ENCODE results near the gene TIMM22.
"Not testable (repeated sequence)": the region's sequence is repeated elsewhere in the genome, so short reads cannot be mapped to it uniquely, and the experiment has no call there.

Gene TIMM22

DNA sequence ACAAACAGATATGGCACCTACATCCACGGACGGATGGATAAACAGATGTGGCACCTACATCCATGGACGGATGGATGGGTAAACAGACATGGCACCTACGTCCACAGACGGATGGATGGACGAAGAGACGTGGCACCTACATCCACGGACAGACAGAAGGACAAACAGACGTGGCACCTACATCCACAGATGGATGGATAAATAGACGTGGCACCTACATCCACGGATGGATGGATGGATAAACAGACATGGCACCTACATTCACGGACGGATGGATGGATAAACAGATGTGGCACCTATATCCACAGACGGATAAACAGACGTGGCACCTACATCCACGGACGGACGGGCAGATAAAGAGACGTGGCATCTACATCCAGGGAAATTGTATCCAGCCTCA lies 45.6 kb downstream of the TIMM22 start:
- no peak for DNase-seq

DNA sequence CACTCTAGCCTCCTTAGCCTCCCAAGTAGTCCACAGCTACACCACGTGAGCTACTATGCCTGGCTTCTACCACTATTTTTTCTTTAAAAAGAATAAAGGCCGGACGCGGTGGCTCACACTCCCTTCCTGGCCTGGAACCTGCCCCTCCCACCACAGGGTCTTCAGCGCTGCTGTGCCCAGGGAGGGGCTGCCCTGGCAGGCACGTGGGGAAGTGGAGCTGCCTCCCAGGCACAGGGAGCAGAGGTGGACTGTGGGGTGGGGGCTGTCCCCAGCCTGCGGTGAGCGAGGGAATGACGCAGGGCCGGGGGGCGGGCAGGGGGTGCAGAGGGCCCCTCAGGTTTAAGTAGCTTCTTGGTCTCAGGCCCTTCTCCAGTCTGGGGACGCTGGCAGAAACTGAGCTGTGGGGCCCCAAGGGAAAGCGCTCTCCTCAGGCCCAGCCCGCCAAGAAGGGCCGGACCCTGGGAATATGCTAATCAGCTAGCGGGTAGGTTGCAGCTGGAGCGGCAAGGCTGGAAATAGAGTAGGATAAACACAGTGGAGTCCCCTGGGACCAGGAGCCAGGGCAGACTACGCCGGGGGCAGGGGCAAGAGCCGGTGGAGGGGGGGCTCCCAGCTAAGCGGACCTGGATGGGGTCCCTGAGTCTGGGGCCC lies 46.8 kb downstream of the TIMM22 start:
- DNase-seq, result no peak

DNA sequence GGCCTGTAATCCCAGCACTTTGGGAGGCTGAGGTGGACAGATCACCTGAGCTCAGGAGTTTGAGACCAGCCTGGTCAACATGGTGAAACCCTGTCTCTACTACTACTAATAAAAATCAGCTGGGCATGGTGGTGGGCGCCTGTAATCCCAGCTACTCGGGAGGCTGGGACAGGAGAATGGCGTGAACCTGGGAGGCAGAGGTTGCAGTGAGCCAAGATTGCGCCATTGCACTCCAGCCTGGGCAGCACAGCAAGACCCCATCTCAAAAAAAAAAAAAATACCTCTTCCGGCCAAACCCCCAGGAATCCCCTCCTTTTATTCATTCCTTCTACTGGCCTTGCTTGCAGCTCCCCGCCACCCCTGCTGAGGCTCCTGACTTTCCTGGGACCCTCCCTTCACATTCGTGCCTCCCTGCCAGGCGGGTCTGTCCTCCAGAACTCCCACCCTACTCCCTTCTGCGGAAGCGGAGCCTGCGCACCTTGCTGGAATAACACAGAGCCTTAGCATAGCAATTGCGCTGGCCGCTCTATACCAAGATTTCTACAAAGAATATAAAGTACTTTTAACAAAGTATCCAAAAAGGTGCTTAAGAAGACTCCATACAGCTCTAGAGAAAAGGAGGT lies 47.6 kb downstream of the TIMM22 start:
- DNase-seq, result not testable (repeated sequence)

DNA sequence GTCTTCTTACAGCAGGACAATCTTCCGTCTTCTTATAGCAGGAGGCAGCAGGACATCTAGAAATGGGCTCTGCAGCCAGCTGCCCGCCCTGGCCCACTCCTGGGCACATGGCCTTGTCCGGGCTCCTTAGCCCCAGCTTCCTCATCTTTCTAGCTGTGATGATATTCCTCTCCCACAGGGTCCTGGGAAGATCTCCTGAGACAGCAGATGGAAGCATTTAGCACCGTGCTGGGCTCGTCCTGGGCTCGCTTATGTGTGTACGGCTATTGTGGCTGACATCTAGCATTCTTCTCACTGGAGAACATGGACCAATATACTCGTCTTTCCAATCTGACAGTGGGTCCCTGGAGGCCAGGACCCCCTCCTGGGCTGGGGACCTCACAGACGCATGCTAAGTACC lies 48.5 kb downstream of the TIMM22 start:
- no peak for DNase-seq

- DNase-seq, result peak; percentile 37
Measured at GRCh38 chr17:1047177-1047878, 50.4 kb downstream of the TIMM22 start.

- DNase-seq, result no peak
Measured at GRCh38 chr17:1047879-1048470, 51.0 kb downstream of the TIMM22 start.

DNA sequence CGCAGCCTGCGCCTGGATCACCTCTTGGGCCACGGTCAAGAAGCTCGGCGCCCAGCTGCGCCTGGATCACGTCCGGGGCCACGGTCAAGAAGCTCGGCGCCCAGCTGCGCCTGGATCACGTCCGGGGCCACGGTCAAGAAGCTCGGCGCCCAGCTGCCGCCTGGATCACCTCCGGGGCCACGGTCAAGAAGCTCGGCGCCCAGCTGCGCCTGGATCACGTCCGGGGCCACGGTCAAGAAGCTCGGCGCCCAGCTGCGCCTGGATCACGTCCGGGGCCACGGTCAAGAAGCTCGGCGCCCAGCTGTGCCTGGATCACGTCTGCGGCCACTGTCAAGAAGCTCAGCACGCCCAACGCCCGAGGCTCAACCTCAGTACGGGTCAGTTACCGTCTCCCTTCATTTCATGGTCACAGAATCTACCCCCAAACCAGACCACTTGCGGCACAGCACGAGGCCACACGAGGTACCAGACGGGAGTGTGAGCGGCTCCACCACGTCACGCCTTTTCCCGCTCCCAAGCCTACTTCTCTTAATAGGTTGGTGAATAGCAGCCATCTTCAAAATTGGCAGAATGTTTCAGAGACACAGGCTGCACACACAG lies 51.7 kb downstream of the TIMM22 start:
- DNase-seq, result not testable (repeated sequence)

DNA sequence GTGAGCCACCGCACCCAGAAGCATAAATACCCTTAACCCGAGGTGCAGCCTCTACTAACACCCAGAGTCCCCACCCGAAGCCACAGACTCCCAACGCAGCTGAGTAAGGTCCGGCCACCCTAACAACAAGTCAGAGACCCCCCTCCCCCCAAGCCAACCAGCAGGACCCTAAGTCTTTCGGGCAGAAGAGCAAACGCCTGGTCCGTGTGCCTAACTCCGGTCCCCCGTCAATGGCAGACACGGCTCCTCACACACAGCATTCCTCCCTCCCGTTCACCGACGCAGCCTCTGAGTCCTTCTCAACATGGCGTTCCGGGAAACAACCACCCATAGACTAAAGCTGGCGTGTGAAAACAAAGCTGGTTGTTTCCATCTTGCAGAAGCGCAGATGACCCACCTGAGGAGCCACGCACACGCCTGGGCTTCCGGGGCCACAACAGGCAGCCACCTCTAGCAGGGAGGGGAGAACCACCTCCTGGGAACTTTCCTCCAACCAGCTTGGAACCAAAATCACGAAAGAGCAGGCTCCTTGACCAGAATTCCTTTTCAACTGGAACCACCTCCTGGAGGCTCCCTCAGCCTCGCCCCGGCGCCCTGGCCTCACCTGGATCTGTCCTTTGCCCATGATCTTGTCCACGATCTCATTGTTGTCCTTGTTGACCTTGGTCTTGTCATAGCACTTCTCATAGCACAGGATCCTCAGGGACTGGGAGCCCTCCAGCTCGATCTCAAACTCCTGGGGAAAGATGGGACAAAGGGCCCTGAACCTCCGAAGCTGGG lies 52.7 kb downstream of the TIMM22 start:
- no peak for DNase-seq

GRCh38 chr17:1050246-1050995 lies 53.5 kb downstream of the TIMM22 start:
- DNase-seq, result no peak

DNA sequence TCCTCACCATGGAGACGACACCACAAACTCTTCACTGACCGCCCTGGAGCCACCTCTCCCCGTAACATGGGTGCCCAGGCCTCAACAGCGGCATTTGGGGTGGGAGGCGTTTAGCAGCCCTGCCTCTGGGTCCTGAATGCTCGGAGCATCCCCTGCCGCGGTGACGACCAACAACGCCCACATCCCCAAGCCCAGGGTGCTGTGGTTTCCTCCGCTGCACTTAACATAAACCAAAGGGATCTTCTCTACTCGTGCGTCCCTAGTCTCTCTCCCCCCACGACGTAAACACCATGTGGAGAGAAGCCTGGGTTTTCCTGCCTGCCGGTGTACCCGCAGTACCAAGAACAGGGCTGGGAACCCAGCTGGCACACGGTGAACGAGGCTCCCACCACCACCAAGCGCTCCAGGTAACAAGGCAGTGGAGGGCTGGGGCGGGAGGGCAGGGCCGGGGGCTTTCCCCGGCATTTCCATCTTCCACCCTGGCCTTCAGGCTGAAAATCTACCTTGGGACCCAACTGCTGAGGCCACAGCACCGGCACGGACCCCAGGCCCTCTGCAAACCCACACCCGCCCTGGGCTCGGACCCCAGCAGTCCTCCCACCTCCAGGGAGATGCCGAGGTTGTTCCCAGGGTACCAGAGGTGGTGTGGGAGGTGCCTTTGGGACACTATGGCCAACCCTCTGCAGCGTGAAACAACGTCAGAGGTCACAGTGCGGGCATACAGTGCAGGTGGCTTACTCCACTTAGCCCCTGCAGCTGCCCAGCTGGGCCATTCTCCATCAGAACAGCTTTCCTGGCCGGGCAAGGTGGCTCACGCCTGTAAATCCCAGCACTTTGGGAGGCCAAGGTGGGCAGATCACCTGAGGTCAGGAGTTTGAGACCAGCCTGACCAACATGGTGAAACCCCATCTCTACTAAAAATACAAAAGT lies 54.3 kb downstream of the TIMM22 start:
- DNase-seq, result no peak
